ENCODE results near the gene HIP1.
"Not testable (repeated sequence)": the region's sequence is repeated elsewhere in the genome, so short reads cannot be mapped to it uniquely, and the experiment has no call there.

The HIP1 gene

DNA sequence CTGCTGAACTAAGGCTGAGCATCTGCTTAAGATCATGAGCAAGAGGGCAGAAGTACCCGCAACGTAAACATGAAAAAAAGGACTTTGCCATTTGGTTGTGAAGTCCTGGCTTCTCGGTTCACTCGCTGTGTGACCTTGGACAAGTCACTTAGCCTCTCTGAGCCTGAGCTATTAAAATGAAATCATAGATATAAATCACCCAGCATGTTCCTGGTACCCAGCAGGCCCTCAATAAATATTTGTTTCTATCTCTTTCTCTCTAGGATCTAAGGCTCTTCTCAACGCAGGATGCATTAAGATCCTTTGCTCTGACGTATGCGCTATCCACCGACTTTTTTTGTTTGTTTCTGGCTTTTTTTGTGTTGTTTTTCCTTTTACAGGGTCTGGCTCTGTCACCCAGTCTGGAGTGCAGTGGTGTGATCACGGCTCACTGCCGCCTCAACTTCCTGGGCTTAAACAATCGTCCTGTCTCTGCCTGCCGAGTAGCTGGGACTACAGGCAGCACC is 6.7 kb downstream of the HIP1 start:
- no peak for DNase-seq (ENCODE audit: extremely low spot score)
- POLR2A ChIA-PET: no interaction called here
- CTCF ChIA-PET: no interaction called here
- TF ChIP-seq LEF1 (IDR thresholded peaks at IDR 0.05; ENCODE audit: borderline replicate concordance) (no peak), FOXK2 (IDR thresholded peaks at IDR 0.05) (no peak), SUZ12 (IDR thresholded peaks at IDR 0.05) (no peak), CTBP1 (IDR thresholded peaks at IDR 0.05; ENCODE audit: borderline replicate concordance) (no peak), NFRKB (IDR thresholded peaks at IDR 0.05) (no peak), TARDBP (IDR thresholded peaks at IDR 0.05) (no peak), L3MBTL2 (conservative IDR thresholded peaks at IDR 0.05) (no peak), ELF4 (IDR thresholded peaks at IDR 0.05) (no peak), FOXM1 (IDR thresholded peaks at IDR 0.05; ENCODE audit: borderline replicate concordance) (no peak), ARNT (IDR thresholded peaks at IDR 0.05) (no peak), ZNF384 (IDR thresholded peaks at IDR 0.05) (no peak), SP1 (IDR thresholded peaks at IDR 0.05) (no peak), BHLHE40 (IDR thresholded peaks at IDR 0.05; ENCODE audit: borderline replicate concordance) (no peak), HDGF (IDR thresholded peaks at IDR 0.05; ENCODE audit: borderline replicate concordance) (no peak)
- TF ChIP-seq, protein P1, sequence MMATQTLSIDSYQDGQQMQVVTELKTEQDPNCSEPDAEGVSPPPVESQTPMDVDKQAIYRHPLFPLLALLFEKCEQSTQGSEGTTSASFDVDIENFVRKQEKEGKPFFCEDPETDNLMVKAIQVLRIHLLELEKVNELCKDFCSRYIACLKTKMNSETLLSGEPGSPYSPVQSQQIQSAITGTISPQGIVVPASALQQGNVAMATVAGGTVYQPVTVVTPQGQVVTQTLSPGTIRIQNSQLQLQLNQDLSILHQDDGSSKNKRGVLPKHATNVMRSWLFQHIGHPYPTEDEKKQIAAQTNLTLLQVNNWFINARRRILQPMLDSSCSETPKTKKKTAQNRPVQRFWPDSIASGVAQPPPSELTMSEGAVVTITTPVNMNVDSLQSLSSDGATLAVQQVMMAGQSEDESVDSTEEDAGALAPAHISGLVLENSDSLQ (IDR thresholded peaks at IDR 0.05): no peak

- DNase-seq (ENCODE audit: extremely low spot score): no peak
- TF ChIP-seq L3MBTL2 (conservative IDR thresholded peaks at IDR 0.05) (no peak), ARNT (IDR thresholded peaks at IDR 0.05) (no peak), BHLHE40 (IDR thresholded peaks at IDR 0.05; ENCODE audit: borderline replicate concordance) (no peak), ZNF384 (IDR thresholded peaks at IDR 0.05) (no peak), FOXK2 (IDR thresholded peaks at IDR 0.05) (no peak), HDGF (IDR thresholded peaks at IDR 0.05; ENCODE audit: borderline replicate concordance) (no peak), ELF4 (IDR thresholded peaks at IDR 0.05) (no peak), FOXM1 (IDR thresholded peaks at IDR 0.05; ENCODE audit: borderline replicate concordance) (no peak), NFRKB (IDR thresholded peaks at IDR 0.05) (no peak), SUZ12 (IDR thresholded peaks at IDR 0.05) (no peak), SP1 (IDR thresholded peaks at IDR 0.05) (no peak), FOXA1 (IDR thresholded peaks at IDR 0.05) (no peak)
- TF ChIP-seq, protein P1 (IDR thresholded peaks at IDR 0.05): no peak
- ChIA-PET CTCF (no interaction called here), POLR2A (no interaction called here)
Observed at GRCh38 chr7:75729851-75730274, 8.9 kb downstream of the HIP1 start.

DNA sequence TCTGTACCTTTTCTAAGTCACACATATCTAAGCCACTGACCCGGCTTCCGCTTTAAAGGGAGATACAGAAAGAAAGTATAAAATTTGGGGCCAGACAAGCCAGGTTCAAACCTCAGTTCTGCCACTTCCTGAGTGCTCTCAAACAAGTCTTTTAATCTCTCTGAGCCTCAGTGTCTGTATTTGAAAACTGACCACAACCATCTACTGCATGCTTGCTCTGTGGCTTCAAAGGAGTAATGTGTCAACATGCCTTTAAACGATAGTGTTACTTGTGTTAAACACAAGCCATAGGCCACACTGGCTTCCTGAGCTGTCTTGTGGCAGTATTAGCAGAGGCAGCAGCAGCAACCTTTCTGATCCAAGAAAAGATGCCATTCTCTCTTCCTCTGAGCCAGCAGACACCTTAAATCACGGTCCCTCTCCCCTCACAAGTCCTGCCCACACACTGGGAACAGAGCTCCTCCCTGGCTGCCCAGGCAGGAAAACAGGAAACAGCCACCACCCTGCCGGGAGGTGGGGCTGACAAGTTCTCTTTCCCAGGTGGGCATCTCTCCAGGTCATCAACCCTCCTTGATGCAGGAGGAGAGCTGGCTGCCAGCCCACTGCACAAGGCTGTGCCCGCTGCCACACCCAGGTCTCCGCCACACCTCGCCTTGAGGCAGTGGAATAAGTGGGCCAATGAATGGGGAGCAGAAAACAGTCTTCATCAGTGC is 10.7 kb downstream of the HIP1 start:
- DNase-seq (ENCODE audit: extremely low spot score): no peak
- ChIA-PET CTCF (interaction anchor here (0.6 kb wide), 1 partner anchor 128 kb away, joined by 4 read pairs; no protein-coding TSS in a partner anchor), POLR2A (no interaction called here)
- no peak for TF ChIP-seq FOXA1 (IDR thresholded peaks at IDR 0.05)

DNA sequence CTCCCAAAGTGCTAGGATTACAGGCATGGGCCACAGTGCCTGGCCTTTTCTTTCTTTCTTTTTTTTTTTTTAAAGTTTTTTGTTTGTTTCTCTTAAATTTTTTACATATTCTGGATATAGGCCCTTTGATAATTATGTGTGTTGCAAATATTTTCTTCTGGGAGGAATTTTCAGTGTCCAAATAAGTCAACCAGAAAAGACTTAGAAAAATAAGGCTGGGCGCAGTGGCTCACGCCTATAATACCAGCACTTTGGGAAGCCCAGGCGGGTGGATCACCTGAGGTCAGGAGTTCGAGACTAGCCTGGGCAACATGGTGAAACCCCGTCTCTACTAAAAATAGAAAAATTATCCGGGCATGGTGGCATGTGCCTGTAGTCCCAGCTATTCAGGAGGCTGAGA is 11.4 kb downstream of the HIP1 start:
- POLR2A ChIA-PET; DNase-seq (ENCODE audit: extremely low spot score); CTCF ChIA-PET: not testable (repeated sequence)

DNA sequence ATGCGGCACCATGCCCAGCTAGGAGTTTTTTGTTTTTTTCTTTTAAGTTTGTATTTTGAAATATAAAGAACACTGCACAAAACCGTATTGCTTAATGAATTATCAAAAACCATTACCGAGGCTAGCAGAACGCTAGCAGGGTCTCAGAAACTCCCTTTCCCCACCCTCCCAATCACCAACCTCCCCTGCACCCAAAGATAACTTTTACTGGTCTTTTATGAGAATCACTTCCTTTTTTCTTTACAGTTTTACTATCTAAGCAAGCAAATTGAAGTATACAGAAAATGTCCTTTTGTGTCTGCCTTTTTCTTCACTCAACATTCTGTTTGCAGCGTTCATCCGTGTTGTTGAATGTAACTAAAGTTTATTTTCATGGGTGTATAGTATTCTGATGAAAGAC is 13.4 kb downstream of the HIP1 start:
- DNase-seq (ENCODE audit: extremely low spot score): no peak
- TF ChIP-seq FOXA1 (IDR thresholded peaks at IDR 0.05) (no peak), L3MBTL2 (conservative IDR thresholded peaks at IDR 0.05) (no peak)
- POLR2A ChIA-PET: no interaction called here
- CTCF ChIA-PET: no interaction called here

DNA sequence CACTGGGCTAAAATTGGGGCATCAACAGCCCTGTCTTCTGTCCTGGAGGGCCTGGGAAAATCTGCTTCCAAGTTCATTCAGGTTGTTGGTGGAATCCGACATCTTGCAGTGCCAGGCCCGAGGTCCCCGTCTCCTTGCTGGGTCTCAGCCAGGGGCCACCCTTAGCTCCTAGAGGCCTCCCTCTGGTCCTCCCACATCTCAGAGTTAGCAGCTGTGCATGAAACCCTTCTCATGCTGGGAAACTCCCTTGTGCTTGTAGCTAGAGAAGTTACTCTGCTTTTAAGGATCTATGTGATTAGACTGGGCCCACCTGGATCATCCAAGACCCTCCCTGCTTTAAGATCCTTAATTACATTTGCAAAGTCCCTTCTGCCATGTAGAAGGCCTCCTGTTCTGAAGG is 15.3 kb downstream of the HIP1 start:
- ChIA-PET CTCF (no interaction called here), POLR2A (interaction anchor here (1.0 to 1.6 kb wide), 2 partner anchors 16 to 86 kb away, joined by 3 to 4 read pairs; partner anchors contain the start of gene HIP1)
- no peak for TF ChIP-seq HDGF (IDR thresholded peaks at IDR 0.05; ENCODE audit: borderline replicate concordance)
- no peak for TF ChIP-seq CTBP1 (IDR thresholded peaks at IDR 0.05; ENCODE audit: borderline replicate concordance)
- TF ChIP-seq SP1 (IDR thresholded peaks at IDR 0.05): no peak
- TF ChIP-seq FOXA1 (IDR thresholded peaks at IDR 0.05): no peak
- TF ChIP-seq SUZ12 (IDR thresholded peaks at IDR 0.05): no peak
- no peak for TF ChIP-seq NFRKB (IDR thresholded peaks at IDR 0.05)
- TF ChIP-seq FOXK2 (IDR thresholded peaks at IDR 0.05): no peak
- no peak for DNase-seq (ENCODE audit: extremely low spot score)

DNA sequence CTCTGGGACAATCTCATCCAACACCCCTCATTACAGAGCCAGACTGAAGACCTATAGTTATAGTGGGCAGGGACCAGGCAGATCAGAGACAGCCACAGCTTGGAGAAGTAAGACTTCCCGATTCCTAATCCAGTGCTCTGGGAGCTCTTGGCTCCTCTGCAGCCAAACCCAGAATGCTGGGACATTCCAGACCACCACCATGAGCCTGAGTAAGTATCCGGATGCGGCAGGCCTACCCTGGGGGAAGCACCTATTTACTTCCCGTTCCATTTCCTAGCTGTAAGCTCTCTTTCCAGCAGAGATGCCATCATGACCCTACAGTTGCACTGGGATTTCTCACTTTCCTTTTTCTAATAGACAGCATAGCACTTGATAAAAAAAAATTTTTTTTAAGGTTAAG is 16.4 kb downstream of the HIP1 start:
- TF ChIP-seq SP1 (IDR thresholded peaks at IDR 0.05) (no peak), BHLHE40 (IDR thresholded peaks at IDR 0.05; ENCODE audit: borderline replicate concordance) (no peak), ZNF384 (IDR thresholded peaks at IDR 0.05) (no peak), SUZ12 (IDR thresholded peaks at IDR 0.05) (no peak)
- CTCF ChIA-PET: no interaction called here
- DNase-seq (ENCODE audit: extremely low spot score): no peak
- POLR2A ChIA-PET: no interaction called here

- POLR2A ChIA-PET: interaction anchor here (0.6 kb wide), 1 partner anchor 23 kb away, joined by 3 read pairs; no protein-coding TSS in a partner anchor
- DNase-seq (ENCODE audit: extremely low spot score); CTCF ChIA-PET: not testable (repeated sequence)
Observed at GRCh38 chr7:75721922-75722321, 16.8 kb downstream of the HIP1 start.

Data from HEK293T (cell line).